Pancreas (tissue), 10 donors: ENCODE results near the gene PITPNM3. TPM values are rescaled to one million over a fixed set of nuclear protein-coding genes. Genes with fewer than 3 reads are reported as not detected.

Experiments used
- ATAC-seq, 4 donors: fragments of 200-7000 bp; cut with Tn5 transposase; one replicate each; pipeline versions ENCODE4 v1.8.0 to v1.9.1; 2020; ENCODE audit warnings: mild to moderate bottlenecking in 4 of 4, moderate library complexity in 4 of 4
- DNase-seq, 6 donors: peaks; one replicate each; pipeline ENCODE4 v3.0.0-alpha.2; 2020
- FAIRE-seq: peaks from 2 replicates; lab custom pipeline; 2012; peaks lifted over from hg19 to GRCh38; lab: Jason Lieb, UNC
- H3K27ac ChIP-seq, 4 donors: fragments of 200-600 bp; sonication (generic); 1 replicate in 3 of 4; 2 replicates in 1 of 4; pipeline versions ENCODE4 v1.5.0 to v1.8.0; 2020
- H3K27me3 ChIP-seq, 4 donors: fragments of 200-600 bp; one replicate each; pipeline ENCODE4 v1.8.0; 2021
- H3K36me3 ChIP-seq, 3 donors: fragments of 200-600 bp; sonication (generic) in 1 of 3; one replicate each; pipeline versions ENCODE4 v1.5.0 to v1.8.0; 2020 to 2021
- H3K4me1 ChIP-seq, 3 donors: fragments of 200-600 bp; one replicate each; pipeline ENCODE4 v1.8.0; 2021
- H3K4me3 ChIP-seq, 4 donors: fragments of 200-600 bp; sonication (generic) in 2 of 4; one replicate each; pipeline versions ENCODE4 v1.5.0 to v1.8.0; 2020 to 2021
- H3K9me3 ChIP-seq, 4 donors: fragments of 200-600 bp; one replicate each; pipeline ENCODE4 v1.8.0; 2021
- CTCF ChIP-seq, 4 donors: fragments of 200-600 bp; sonication (generic) in 3 of 4; IDR thresholded peaks; one replicate each; pipeline versions ENCODE4 v1.5.0 to v1.8.0; 2021; ENCODE audit warnings: antibody characterized with exemption in 4 of 4
- WGBS, 2 donors: extraction: QIAGEN DNeasy Blood & Tissue Kit; methylation state at CpG; one replicate each; pipeline ENCODE4 v1.1.7; 2013; 5-methylcytosine and 5-hydroxymethylcytosine counted together
- intact Hi-C, 3 donors: fragments of 100-400 bp; cut with DNase I; formaldehyde crosslinking; loops; one replicate each; pipeline versions ENCODE4 v1.11.1 to v1.14.2; 2022
- polyA plus RNA-seq, 2 donors: library from polyadenylated mRNA; stranded (reverse); fragments of 200-250 nt; gene quantifications; one replicate each; pipeline ENCODE4 v1.2.3, GENCODE V29; 2013
- total RNA-seq, 6 donors: library from RNA; stranded (reverse); fragmentation: NEBNext Ultra II Directional in 4 of 6; extraction: Animal tissue kit (Norgen Biotek cat#: 25700) in 4 of 6; gene quantifications; one replicate each; pipeline versions ENCODE4 v1.2.1 to v1.2.4, GENCODE V29; 2021 to 2023
- donor health status: healthy with polysubstance abuse.
- donor health status: DM: no; HTN: no; CAD: no; lungs with moderate emphysema.
- donor health status: DM: no; HTN: no; CAD: no.
- donor health status: control.
- donor health status: control.
- donor health status: Bipolar disorder and iron deficiency.
- donor health status: DM: yes; HTN: yes; CAD: no.
- donor health status: DM: no; HTN: no; CAD: no.
- donor health status: DM: no; HTN: no; CAD: no.
- donor health status: DM: yes; HTN: yes; CAD: no.

The PITPNM3 gene
- total and polyA plus RNA-seq, 8 donors: 0.67 to 5.1 (median 2.5) TPM

GRCh38 chr17:6448473-6448872 lies 107.9 kb downstream of the PITPNM3 start:
- no peak for TF ChIP-seq CTCF (IDR thresholded peaks at IDR 0.05)
- 84 to 93% methylated on average over 6 of the region's 6 CpGs for WGBS, 2 donors
- intact Hi-C loops: no loop called here
- DNase-seq (peak in 1 of 6 donors; percentile 25), FAIRE-seq (no peak), ATAC-seq (no peak)
- Histone ChIP-seq H3K9me3 (no peaks in the 10 kb centered on the region), H3K27me3 (no peaks in the 10 kb centered on the region), H3K27ac (no peak overlapping the region), H3K4me3 (no peak overlapping the region), H3K4me1 (no peaks in the 10 kb centered on the region), H3K36me3 (no peaks in the 10 kb centered on the region)

GRCh38 chr17:6446516-6447100 lies 109.7 kb downstream of the PITPNM3 start:
- WGBS, 2 donors: 78 to 87% methylated on average over 9 of the region's 9 CpGs
- no peaks in the 10 kb centered on the region for H3K4me1 ChIP-seq
- H3K36me3 ChIP-seq: no peaks in the 10 kb centered on the region
- FAIRE-seq (no peak), ATAC-seq (no peak), DNase-seq (peak in 1 of 6 donors; percentile 35)
- no peak for TF ChIP-seq CTCF (IDR thresholded peaks at IDR 0.05)
- intact Hi-C loops: no loop called here
- no peaks in the 10 kb centered on the region for H3K27me3 ChIP-seq
- no peaks in the 10 kb centered on the region for H3K9me3 ChIP-seq
- no peak overlapping the region for H3K4me3 ChIP-seq
- no peak overlapping the region for H3K27ac ChIP-seq

GRCh38 chr17:6444571-6445335 lies 111.6 kb downstream of the PITPNM3 start:
- no peak overlapping the region for H3K27ac ChIP-seq
- peak in 2 of 4 donors; percentile 2 to 10 for ATAC-seq
- no peak for DNase-seq
- no peaks in the 10 kb centered on the region for H3K9me3 ChIP-seq
- H3K27me3 ChIP-seq: no peaks in the 10 kb centered on the region
- WGBS, 2 donors: 29 to 31% methylated on average over 35 to 36 of the region's 36 CpGs
- H3K4me1 ChIP-seq: no peaks in the 10 kb centered on the region
- no peak for TF ChIP-seq CTCF (IDR thresholded peaks at IDR 0.05)
- H3K36me3 ChIP-seq: no peaks in the 10 kb centered on the region
- H3K4me3 ChIP-seq: peak overlapping the region in 3 of 4 donors; percentile 19 to 61 (median 36)
- no peak for FAIRE-seq
- intact Hi-C loops: no loop called here

- H3K9me3 ChIP-seq: no peaks in the 10 kb centered on the region
- no peak for FAIRE-seq
- H3K4me1 ChIP-seq: no peaks in the 10 kb centered on the region
- no peaks in the 10 kb centered on the region for H3K27me3 ChIP-seq
- 1 to 2% methylated on average over 47 to 62 of the region's 62 CpGs for WGBS, 2 donors
- peak; percentile 98 to 99 (median 99) for ATAC-seq
- H3K27ac ChIP-seq: peak within 1 kb of the TSS in 1 of 4 donors; percentile 4
- DNase-seq: peak; percentile 81 to 96 (median 90)
- no peak for TF ChIP-seq CTCF (IDR thresholded peaks at IDR 0.05)
- no peaks in the 10 kb centered on the region for H3K36me3 ChIP-seq
- intact Hi-C loops: no loop called here
- peak within 1 kb of the TSS; percentile 21 to 61 (median 42) for H3K4me3 ChIP-seq
Observed at GRCh38 chr17:6443692-6444570, 112.4 kb downstream of the PITPNM3 start, which contains the start of gene PIMREG. Gene PIMREG, plus strand, starts transcription at chr17:6444455. Its CDS starts 656 bp downstream, at chr17:6445111.
